ENCODE measurements around the gene NUPR1.
A peak's percentile ranks its signal among the peaks of the same experiment; 100 is the strongest.
"Not testable (repeated sequence)": the region's sequence is repeated elsewhere in the genome, so short reads cannot be mapped to it uniquely, and the experiment has no call there.

The NUPR1 gene

DNA sequence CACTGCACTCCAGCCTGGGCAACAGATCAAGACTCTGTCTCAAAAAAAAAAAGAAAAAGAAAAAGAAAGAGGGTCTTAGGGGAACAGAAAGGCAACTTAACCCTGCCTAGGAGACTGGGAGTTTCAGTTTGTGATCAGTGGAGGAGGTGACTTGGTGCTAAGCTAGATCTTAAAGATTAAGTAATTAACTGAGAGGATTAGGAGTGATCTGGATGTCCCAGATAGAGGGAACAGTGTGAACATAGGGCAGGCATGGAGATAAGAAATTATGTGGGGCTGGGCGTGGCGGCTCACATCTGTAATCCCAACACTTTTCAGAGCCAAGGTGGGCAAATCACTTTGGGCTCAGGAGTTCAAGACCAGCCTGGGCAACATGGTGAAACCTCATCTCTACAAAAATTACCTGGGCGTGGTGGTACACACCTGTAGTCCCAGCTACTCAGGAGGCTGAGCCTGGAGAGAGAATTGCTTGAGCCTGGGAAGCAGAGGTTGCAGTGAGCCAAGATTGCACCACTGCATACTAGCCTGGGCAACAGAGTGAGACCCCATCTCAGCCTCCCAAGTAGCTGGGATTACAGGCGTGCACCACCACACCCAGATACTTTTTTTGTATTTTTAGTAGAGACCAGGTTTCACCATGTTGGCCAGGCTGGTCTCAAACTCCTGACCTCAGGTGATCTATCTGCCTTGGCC is 27.6 kb upstream of the NUPR1 start:
- H3K4me3 Mint-ChIP-seq; H3K27me3 Mint-ChIP-seq; H3K27ac Mint-ChIP-seq; intact Hi-C loops (cut with micrococcal nuclease); H3K9me3 Mint-ChIP-seq: not testable (repeated sequence)
- Mint-ChIP-seq H3K4me1 (ENCODE audit: low read depth) (peaks cover 15% of the 10 kb centered on the region), H3K36me3 (ENCODE audit: low read depth) (peaks cover 26% of the 10 kb centered on the region)

DNA sequence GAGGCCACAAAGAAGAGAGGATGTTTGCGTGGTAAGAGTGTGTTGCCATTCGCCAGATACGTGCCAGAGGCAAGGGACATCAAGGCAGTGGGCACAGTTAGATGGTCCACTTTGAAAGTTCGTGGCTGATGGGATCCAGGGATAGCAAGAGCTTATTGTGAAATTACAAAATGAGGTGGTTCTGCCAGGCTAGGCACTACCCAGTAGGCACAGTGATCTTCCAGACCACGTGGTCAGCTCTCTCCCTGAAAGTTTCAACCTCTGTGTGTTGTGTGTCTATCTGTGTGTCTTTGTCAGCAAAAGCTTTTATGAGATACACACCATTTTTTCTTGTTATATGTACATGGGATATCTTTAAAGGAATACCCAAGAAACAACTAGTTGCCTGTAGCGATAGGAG is 24.4 kb upstream of the NUPR1 start:
- Mint-ChIP-seq H3K4me1 (ENCODE audit: low read depth) (peaks cover 18% of the 10 kb centered on the region), H3K9me3 (peaks cover 9% of the 10 kb centered on the region), H3K36me3 (ENCODE audit: low read depth) (peaks cover 38% of the 10 kb centered on the region), H3K27me3 (no peaks in the 10 kb centered on the region), H3K4me3 (no peak overlapping the region), H3K27ac (no peak overlapping the region)
- intact Hi-C loops (cut with micrococcal nuclease) = no loop called here

DNA sequence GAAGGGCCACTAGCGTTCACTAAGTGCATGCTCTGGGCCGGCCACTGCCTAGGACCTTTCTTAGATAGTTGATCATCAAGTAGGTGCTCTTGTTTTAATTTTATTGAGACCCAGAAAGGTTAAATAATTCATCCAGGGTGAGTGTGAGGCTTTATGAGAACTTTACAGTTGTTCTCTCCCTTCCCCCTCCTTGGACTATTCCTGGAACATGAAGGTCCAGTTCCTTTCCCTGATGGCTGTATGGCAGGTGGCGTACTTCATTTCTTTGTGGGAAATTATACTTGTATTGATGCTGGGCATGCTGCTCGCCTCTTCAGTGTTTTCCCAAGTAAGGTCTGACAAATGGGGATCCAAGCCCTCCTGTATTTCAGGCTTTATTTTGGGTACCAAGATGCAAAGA is 23.4 kb upstream of the NUPR1 start:
- H3K27me3 Mint-ChIP-seq = no peaks in the 10 kb centered on the region
- intact Hi-C loops (cut with micrococcal nuclease) = no loop called here
- no peak overlapping the region for H3K4me3 Mint-ChIP-seq
- peaks cover 2% of the 10 kb centered on the region for H3K9me3 Mint-ChIP-seq
- H3K36me3 Mint-ChIP-seq (ENCODE audit: low read depth) = peaks cover 40% of the 10 kb centered on the region
- H3K27ac Mint-ChIP-seq = no peak overlapping the region
- H3K4me1 Mint-ChIP-seq (ENCODE audit: low read depth) = peaks cover 17% of the 10 kb centered on the region

DNA sequence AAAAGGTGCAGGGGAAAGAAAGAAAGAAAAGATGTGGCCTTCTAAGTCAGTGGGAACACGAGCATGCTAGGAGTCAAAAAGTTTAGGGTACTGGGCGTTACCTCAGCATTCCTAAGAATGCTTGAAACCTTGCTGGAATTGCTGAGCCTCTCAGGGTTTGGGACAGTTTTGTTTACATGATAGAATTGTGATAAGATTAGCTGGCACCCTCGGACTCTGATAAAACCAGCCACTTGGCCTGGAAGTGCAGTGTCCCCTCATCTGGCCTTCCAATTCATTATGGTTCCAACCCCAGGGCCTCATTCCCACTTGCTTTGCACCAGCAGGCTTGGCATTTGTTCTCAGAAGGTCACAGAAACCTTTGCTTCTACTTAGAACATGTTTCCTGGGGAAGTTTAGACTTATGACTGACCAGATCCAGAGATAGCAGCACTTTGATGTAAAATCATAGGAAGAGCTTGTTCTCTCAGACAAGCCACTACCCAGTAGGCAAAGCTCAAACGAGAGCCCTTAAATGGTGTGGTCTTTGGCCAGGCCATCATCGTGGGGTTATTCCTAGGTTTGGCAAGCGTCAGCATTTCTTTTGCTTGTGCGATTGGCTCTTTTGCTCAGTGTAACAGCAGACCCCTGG is 22.9 kb upstream of the NUPR1 start:
- peaks cover 22% of the 10 kb centered on the region for H3K4me1 Mint-ChIP-seq (ENCODE audit: low read depth)
- H3K36me3 Mint-ChIP-seq (ENCODE audit: low read depth) = peaks cover 42% of the 10 kb centered on the region
- no peak overlapping the region for H3K27ac Mint-ChIP-seq
- H3K9me3 Mint-ChIP-seq = no peaks in the 10 kb centered on the region
- H3K4me3 Mint-ChIP-seq = no peak overlapping the region
- H3K27me3 Mint-ChIP-seq = no peaks in the 10 kb centered on the region
- intact Hi-C loops (cut with micrococcal nuclease) = no loop called here

DNA sequence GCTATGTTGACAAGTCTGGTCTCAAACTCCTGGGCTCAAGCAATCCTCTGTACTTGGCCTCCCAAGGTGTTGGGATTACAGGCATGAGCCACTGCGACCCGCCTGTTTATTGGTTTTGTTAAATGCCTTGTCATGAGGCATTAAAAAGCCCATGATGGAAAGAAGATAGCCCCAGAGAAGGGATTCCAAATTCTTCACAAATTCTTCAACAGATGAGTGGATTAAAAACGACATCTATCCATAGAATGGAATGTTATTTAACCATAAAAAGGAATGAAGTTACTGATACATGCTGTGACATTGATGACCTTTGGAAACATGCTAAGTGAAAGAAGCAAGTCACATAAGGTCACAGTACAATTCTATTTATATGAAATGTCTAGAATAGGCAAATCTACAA is 19.7 kb upstream of the NUPR1 start:
- intact Hi-C loops (cut with micrococcal nuclease) = no loop called here
- H3K4me3 Mint-ChIP-seq = no peak overlapping the region
- H3K9me3 Mint-ChIP-seq = no peaks in the 10 kb centered on the region
- peaks cover 44% of the 10 kb centered on the region for H3K4me1 Mint-ChIP-seq (ENCODE audit: low read depth)
- no peaks in the 10 kb centered on the region for H3K27me3 Mint-ChIP-seq
- H3K27ac Mint-ChIP-seq = no peak overlapping the region
- H3K36me3 Mint-ChIP-seq (ENCODE audit: low read depth) = peaks cover 24% of the 10 kb centered on the region

DNA sequence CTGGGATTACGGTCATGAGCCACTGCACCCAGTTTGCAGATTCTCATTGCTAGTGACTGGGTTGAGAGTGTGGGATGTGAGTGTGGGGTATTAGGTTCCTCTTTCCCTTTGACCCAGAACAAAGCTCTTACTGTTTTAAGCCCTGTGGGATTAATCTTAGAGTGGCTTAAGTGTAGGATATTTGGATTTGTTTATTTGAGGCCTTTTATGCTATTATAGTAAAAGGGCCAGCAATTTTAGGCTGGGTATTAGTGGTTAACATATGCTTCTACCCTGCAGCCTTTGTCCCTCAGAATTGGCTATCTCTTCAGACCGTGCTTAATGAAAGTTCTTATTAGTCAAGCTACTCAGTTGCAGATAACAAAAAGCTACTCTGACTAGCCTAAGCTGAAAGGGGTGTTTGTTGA is 18.1 kb upstream of the NUPR1 start:
- no peak overlapping the region for H3K4me3 Mint-ChIP-seq
- no peaks in the 10 kb centered on the region for H3K27me3 Mint-ChIP-seq
- H3K4me1 Mint-ChIP-seq (ENCODE audit: low read depth) = peaks cover 39% of the 10 kb centered on the region
- H3K9me3 Mint-ChIP-seq = no peaks in the 10 kb centered on the region
- H3K27ac Mint-ChIP-seq = peak overlapping the region; percentile 64
- intact Hi-C loops (cut with micrococcal nuclease) = no loop called here
- peaks cover 24% of the 10 kb centered on the region for H3K36me3 Mint-ChIP-seq (ENCODE audit: low read depth)

DNA sequence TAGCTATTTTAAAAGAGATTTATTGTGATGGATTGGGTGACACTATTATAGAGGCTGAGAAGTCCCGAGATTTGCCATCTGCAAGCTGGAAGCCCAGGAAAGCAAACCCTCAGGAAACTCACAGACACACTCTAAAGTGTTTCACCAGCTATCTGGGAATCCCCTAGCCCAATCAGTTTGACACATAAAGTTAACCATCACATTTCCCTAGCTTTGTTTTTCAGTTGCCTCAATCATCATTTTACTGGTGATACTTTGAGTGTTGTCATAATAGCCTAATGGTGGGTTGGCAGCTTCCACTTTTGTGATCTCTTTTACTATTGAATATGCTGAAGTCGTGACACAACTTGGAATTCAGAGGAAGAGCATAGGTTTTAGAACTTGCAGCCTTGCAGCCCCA is 16.8 kb upstream of the NUPR1 start:
- H3K9me3 Mint-ChIP-seq = no peaks in the 10 kb centered on the region
- H3K27me3 Mint-ChIP-seq = no peaks in the 10 kb centered on the region
- no peak overlapping the region for H3K4me3 Mint-ChIP-seq
- peaks cover 32% of the 10 kb centered on the region for H3K4me1 Mint-ChIP-seq (ENCODE audit: low read depth)
- intact Hi-C loops (cut with micrococcal nuclease) = no loop called here
- peaks cover 24% of the 10 kb centered on the region for H3K36me3 Mint-ChIP-seq (ENCODE audit: low read depth)
- H3K27ac Mint-ChIP-seq = no peak overlapping the region

DNA sequence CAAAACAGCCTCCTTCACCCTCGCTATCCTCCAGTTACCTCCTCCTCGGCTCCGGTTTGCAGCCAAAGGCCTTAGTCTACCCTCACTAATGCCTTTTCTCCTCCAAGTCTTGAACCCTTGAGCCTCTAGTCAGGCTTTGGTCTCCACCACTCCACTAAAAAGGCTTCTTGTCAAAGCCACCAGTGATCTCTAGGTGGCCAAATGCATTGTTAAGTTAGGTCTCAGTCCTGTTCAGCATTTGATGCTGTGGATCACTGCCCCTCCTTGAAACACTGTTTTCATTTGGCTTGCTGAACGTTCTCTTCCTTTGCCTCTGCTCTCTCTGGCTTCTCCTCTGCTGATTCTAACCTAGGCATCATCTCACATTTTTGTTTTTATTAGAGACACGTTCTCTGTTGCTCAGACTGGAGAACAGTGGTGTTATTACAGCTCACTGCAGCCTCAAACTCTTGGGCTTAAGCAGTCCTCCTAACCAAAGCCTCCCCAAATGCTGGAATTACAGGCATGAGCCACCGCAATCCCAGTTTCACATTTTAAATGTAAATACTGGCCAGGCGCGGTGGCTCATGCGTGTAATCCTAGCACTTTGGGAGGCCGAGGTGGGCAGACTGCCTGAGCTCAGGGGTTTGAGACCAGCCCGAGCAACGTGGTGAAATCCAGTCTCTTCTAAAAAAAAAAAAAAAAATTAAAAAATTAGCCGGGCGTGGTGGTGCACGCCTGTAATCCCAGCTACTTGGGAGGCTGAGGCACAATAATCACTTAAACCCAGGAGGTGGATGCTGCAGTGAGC is 16.1 kb upstream of the NUPR1 start:
- H3K27ac Mint-ChIP-seq = peak overlapping the region; percentile 95
- H3K4me1 Mint-ChIP-seq (ENCODE audit: low read depth) = peaks cover 32% of the 10 kb centered on the region

DNA sequence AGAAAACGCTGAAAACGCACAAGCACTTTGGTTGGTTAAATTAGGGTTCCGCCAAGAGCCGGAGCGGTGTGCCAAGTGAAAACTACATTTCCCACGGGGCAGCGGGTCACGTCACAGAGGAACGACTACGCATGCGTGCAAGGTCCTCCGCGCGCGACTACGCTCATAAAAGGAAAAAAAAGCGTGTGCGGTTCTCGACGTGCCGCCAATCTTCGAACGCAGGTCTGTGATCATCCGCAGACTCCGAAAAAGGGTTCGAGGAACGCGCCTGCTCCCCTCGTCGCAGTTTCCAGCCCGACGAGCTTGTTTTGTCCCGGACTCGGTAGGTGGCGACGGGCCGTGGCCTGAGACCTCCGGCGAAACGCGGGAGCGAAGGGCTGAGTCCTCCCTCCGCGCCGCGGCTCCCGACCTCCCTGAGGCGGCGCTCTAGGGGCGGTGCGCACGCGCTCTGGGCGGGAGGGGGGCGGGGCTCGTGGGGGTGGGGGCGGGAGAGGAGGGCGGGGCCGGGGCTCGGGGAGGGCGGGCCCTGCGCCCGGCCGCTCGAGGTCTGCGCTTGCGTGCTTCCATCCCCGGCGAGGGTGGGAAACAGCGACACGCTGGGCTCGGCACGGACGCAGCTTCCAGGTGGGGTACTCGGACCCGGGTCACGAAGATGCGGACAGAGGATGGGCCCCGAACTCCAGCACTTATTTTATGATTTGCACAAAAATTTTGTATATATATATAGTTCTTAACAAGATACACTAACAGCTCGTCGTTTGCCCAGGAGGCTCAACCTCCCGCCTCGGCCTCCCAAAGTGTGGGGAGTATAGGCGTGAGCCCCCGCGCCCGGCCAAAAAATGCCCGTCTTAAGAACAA is 15.2 kb upstream of the NUPR1 start, which contains the start of gene SGF29:
TSS of gene SGF29 (plus strand) at position 145 of the 858 bp plus-strand sequence. CDS start 27,150 bp downstream, outside the sequence.
- Mint-ChIP-seq H3K36me3 (ENCODE audit: low read depth) (peaks cover 19% of the 10 kb centered on the region), H3K4me1 (ENCODE audit: low read depth) (peaks cover 37% of the 10 kb centered on the region), H3K27ac (peak within 1 kb of the TSS; percentile 95), H3K9me3 (no peaks in the 10 kb centered on the region), H3K27me3 (no peaks in the 10 kb centered on the region), H3K4me3 (peak within 1 kb of the TSS; percentile 88)
- intact Hi-C loops (cut with micrococcal nuclease) = loop anchor here (5.0 kb wide), 1 partner anchor 62 kb away; the partner anchor contains the start of genes APOBR and CLN3

More for the DNA sequence above, 16.1 kb upstream of the NUPR1 start:
- H3K27me3 Mint-ChIP-seq = no peaks in the 10 kb centered on the region
- intact Hi-C loops (cut with micrococcal nuclease) = loop anchor here (5.0 kb wide), 1 partner anchor 63 kb away; the partner anchor contains the start of genes APOBR and CLN3
- no peaks in the 10 kb centered on the region for H3K9me3 Mint-ChIP-seq
- H3K4me3 Mint-ChIP-seq = peak overlapping the region; percentile 88
- H3K36me3 Mint-ChIP-seq (ENCODE audit: low read depth) = peaks cover 24% of the 10 kb centered on the region

DNA sequence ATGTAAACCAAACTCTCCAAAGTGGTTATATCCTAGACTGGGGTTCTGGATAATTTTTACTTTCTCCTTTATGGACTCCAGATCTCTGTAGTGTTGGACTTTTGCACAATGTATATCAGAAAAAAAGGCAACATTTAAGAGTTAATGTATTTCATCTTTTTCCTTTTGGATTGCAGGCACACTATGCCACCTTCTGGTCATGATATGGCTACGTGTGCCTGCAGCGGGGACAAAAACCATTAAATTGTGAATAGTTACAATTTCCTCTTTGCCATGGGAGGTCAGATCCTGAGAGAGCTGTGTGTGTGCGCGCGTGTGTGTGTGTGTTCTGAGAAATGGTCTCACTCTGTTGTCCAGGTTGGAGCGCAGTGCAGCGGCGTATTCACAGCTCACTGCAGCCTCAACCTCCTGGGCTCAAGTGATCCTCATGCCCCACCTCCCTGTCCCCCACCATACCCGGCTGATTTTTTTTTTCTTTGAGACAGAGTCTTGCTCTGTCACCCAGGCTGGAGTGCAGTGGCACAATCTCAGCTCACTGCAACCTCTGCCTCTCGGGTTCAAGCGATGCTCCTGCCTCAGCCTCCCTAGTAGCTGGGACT is 10.6 kb upstream of the NUPR1 start:
- Mint-ChIP-seq H3K4me3 (no peak overlapping the region), H3K9me3 (no peaks in the 10 kb centered on the region), H3K36me3 (ENCODE audit: low read depth) (no peaks in the 10 kb centered on the region), H3K27ac (no peak overlapping the region), H3K27me3 (peaks cover 9% of the 10 kb centered on the region), H3K4me1 (ENCODE audit: low read depth) (peaks cover 8% of the 10 kb centered on the region)
- intact Hi-C loops (cut with micrococcal nuclease) = no loop called here

DNA sequence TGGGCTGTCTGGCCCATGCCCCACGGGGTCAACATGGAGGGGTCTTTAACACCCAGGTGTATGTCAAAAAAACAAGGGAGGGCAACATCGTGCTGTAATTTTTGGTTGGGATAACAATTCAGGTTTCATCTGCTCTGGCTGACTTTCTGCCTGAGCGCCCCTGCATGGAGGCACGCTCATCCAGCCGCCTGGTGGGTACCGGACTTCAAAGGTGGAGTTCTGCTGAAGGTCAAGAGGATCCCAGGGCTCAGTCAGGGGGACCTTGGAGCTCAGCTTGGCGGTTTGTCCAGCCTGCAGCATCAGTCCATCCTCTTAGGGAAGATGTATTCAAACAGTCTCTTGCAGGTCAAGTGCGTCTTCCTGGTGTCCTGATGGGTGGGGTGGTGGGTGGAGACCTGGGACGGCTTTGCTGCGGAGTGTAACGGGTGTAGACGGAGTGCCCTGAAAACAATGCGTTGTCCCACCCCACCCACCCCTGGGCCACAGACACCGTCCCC is 9.6 kb upstream of the NUPR1 start:
- Mint-ChIP-seq H3K36me3 (ENCODE audit: low read depth) (no peaks in the 10 kb centered on the region), H3K4me3 (no peak overlapping the region), H3K27ac (no peak overlapping the region), H3K9me3 (no peaks in the 10 kb centered on the region), H3K4me1 (ENCODE audit: low read depth) (peaks cover 8% of the 10 kb centered on the region), H3K27me3 (peaks cover 9% of the 10 kb centered on the region)
- intact Hi-C loops (cut with micrococcal nuclease) = no loop called here

DNA sequence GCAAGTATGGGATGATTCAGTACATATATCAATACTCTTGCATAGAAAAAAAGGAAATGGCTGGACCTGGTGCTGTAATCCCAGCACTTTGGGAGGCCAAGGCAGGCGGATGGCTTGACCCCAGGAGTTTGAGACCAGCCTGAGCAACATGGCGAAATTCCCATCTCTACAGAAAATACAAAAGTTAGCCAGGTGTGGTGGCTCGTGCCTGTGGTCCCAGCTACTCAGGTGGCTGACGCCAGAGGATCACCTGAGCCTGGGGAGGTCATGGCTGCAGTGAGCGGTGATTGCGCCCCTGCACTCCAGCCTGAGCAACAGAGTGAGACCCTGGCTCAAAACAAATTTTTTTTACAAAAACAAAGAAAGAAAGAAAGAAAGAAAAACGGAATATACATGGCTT is 7.9 kb upstream of the NUPR1 start:
- Mint-ChIP-seq H3K27me3 (peaks cover 9% of the 10 kb centered on the region), H3K9me3 (no peaks in the 10 kb centered on the region), H3K4me1 (ENCODE audit: low read depth) (peaks cover 23% of the 10 kb centered on the region), H3K36me3 (ENCODE audit: low read depth) (no peaks in the 10 kb centered on the region), H3K4me3 (no peak overlapping the region), H3K27ac (no peak overlapping the region)
- intact Hi-C loops (cut with micrococcal nuclease) = no loop called here

DNA sequence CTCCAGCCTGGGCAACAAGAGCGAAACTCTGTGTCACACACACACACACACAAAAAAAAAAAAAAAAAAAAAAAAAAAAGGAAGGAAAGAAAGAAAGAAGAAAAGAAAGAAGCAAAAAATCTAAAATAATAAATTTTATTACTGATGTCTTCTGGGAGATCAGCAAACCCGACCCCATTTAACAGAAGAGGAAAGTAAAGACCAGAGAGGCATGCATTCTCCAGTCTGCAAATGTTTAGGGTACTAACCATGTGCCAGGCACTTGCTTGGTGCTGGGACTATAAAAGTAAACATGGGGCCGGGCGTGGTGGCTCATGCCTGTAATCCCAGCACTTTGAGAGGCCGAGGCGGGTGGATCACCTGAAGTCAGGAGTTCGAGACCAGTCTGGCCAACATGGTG is 7.2 kb upstream of the NUPR1 start:
- H3K36me3 Mint-ChIP-seq (ENCODE audit: low read depth); H3K27ac Mint-ChIP-seq; H3K4me3 Mint-ChIP-seq; H3K9me3 Mint-ChIP-seq; H3K27me3 Mint-ChIP-seq; intact Hi-C loops (cut with micrococcal nuclease): not testable (repeated sequence)
- peaks cover 24% of the 10 kb centered on the region for H3K4me1 Mint-ChIP-seq (ENCODE audit: low read depth)

All from dendritic cell treated with granulocyte-macrophage colony-stimulating factor and Interleukin-4, amounts not matched to agents 40 ng/mL and 50 ng/mL, for 4 days (primary cell).